Measurements from ENCODE around the gene NME7. TPM values are rescaled to one million over a fixed set of nuclear protein-coding genes. Genes with fewer than 3 reads are reported as not detected.

Gene NME7
- total RNA-seq, 1 experiment from 2014 or later: 34.2 TPM

DNA sequence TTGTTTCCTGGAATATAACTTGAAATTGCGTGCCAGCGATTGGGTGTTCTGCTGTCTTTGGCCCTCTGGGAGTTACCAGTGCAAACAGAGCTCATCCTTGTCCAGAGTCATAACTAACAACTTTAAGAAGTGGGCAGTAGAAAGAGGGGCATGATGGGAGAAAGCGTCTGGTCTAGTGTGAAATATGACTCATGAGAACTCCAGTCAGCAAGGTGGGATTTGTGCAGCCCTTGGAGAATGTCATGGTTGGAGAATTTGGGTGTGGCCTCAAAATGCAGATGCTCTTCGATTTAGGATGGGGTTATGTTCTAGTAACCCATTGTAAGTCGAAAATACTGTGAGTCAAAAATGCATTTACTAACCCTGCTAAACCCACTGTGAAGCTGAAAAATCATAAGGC lies 248.2 kb downstream of the NME7 start:
- Histone ChIP-seq H3K4me3 (ENCODE audit: low read depth, low read length, poor library complexity, severe bottlenecking) (no peak overlapping the region), H3K27me3 (replicated peaks; ENCODE audit: insufficient read depth, low read depth, low read length, poor library complexity) (no peaks in the 10 kb centered on the region), H3K36me3 (ENCODE audit: insufficient read depth, low read length, poor library complexity, severe bottlenecking) (no peaks in the 10 kb centered on the region), H3K27ac (ENCODE audit: low read depth, low read length, poor library complexity, severe bottlenecking) (no peak overlapping the region), H3K9me3 (ENCODE audit: low read depth, low read length, poor library complexity, severe bottlenecking) (no peaks in the 10 kb centered on the region), H3K4me1 (ENCODE audit: insufficient read depth, low read length, poor library complexity, severe bottlenecking) (no peaks in the 10 kb centered on the region)
- DNase-seq (ENCODE audit: low spot score): no peak
- POLR2A ChIA-PET (ENCODE audit: low non-redundant PET): no interaction called here
- TF ChIP-seq, protein P1, sequence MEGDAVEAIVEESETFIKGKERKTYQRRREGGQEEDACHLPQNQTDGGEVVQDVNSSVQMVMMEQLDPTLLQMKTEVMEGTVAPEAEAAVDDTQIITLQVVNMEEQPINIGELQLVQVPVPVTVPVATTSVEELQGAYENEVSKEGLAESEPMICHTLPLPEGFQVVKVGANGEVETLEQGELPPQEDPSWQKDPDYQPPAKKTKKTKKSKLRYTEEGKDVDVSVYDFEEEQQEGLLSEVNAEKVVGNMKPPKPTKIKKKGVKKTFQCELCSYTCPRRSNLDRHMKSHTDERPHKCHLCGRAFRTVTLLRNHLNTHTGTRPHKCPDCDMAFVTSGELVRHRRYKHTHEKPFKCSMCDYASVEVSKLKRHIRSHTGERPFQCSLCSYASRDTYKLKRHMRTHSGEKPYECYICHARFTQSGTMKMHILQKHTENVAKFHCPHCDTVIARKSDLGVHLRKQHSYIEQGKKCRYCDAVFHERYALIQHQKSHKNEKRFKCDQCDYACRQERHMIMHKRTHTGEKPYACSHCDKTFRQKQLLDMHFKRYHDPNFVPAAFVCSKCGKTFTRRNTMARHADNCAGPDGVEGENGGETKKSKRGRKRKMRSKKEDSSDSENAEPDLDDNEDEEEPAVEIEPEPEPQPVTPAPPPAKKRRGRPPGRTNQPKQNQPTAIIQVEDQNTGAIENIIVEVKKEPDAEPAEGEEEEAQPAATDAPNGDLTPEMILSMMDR (conservative IDR thresholded peaks at IDR 0.05; ENCODE audit: low read depth, low read length): no peak
- no peak for TF ChIP-seq EZH2 (IDR thresholded peaks at IDR 0.05; ENCODE audit: borderline replicate concordance, low read depth, low read length, poor library complexity, severe bottlenecking)
- BruUV-seq (replicated peaks): no TSS peak
- CTCF ChIA-PET: no interaction called here
- intact Hi-C loops (cut with micrococcal nuclease; ENCODE audit: unreplicated experiment): no loop called here

DNA sequence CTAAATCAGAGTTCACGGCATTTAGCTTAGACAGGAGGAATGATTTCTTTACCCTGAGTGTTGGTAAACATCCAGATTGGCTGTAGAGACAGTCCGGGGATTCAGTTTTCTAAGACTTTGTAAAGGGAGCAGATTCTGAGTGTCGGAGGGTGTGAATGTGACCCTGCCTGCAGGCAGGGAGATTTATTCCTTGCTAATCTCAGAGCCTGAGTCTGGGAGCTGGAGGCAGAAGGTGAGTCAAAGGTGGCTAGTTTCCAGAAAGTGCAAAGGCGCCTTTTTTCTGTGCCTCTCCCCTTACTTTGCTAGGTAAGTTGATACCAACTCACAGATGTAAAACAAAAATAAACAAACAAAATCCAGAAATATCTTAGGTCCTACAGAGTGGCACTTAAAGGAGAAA lies 249.4 kb downstream of the NME7 start:
- H3K4me1 ChIP-seq (ENCODE audit: insufficient read depth, low read length, poor library complexity, severe bottlenecking): no peaks in the 10 kb centered on the region
- no peaks in the 10 kb centered on the region for H3K9me3 ChIP-seq (ENCODE audit: low read depth, low read length, poor library complexity, severe bottlenecking)
- no peak for DNase-seq (ENCODE audit: low spot score)
- no peak for TF ChIP-seq EZH2 (IDR thresholded peaks at IDR 0.05; ENCODE audit: borderline replicate concordance, low read depth, low read length, poor library complexity, severe bottlenecking)
- H3K27ac ChIP-seq (ENCODE audit: low read depth, low read length, poor library complexity, severe bottlenecking): no peak overlapping the region
- no TSS peak for BruUV-seq (replicated peaks)
- no peak overlapping the region for H3K4me3 ChIP-seq (ENCODE audit: low read depth, low read length, poor library complexity, severe bottlenecking)
- ChIA-PET POLR2A (ENCODE audit: low non-redundant PET) (no interaction called here), CTCF (no interaction called here)
- intact Hi-C loops (cut with micrococcal nuclease; ENCODE audit: unreplicated experiment): no loop called here
- H3K36me3 ChIP-seq (ENCODE audit: insufficient read depth, low read length, poor library complexity, severe bottlenecking): no peaks in the 10 kb centered on the region
- H3K27me3 ChIP-seq (replicated peaks; ENCODE audit: insufficient read depth, low read depth, low read length, poor library complexity): no peaks in the 10 kb centered on the region

DNA sequence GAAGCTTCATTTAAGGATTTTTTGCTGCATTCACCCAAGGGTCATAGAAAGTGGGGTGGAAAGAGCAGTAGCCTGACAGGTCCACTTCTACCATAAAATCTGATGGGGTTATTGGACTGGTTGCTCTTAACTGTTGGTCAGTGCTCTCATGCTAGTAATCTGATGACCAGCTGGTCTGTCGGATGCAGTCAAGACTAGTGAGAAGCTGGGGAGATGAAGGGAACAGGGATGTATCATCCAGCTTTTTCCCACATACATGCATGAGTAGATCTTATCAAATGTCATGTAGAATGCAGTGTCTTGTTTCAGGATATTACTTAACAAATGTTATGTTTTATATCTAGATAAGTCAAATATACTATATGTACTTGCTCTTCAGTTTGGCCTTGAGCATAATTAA lies 250.0 kb downstream of the NME7 start:
- H3K4me1 ChIP-seq (ENCODE audit: insufficient read depth, low read length, poor library complexity, severe bottlenecking): no peaks in the 10 kb centered on the region
- no peak for DNase-seq (ENCODE audit: low spot score)
- CTCF ChIA-PET: no interaction called here
- H3K27ac ChIP-seq (ENCODE audit: low read depth, low read length, poor library complexity, severe bottlenecking): no peak overlapping the region
- no peaks in the 10 kb centered on the region for H3K36me3 ChIP-seq (ENCODE audit: insufficient read depth, low read length, poor library complexity, severe bottlenecking)
- H3K9me3 ChIP-seq (ENCODE audit: low read depth, low read length, poor library complexity, severe bottlenecking): no peaks in the 10 kb centered on the region
- BruUV-seq (replicated peaks): no TSS peak
- no peak for TF ChIP-seq EZH2 (IDR thresholded peaks at IDR 0.05; ENCODE audit: borderline replicate concordance, low read depth, low read length, poor library complexity, severe bottlenecking)
- TF ChIP-seq, protein P1 (conservative IDR thresholded peaks at IDR 0.05; ENCODE audit: low read depth, low read length): no peak
- intact Hi-C loops (cut with micrococcal nuclease; ENCODE audit: unreplicated experiment): no loop called here
- POLR2A ChIA-PET (ENCODE audit: low non-redundant PET): no interaction called here
- no peak overlapping the region for H3K4me3 ChIP-seq (ENCODE audit: low read depth, low read length, poor library complexity, severe bottlenecking)
- no peaks in the 10 kb centered on the region for H3K27me3 ChIP-seq (replicated peaks; ENCODE audit: insufficient read depth, low read depth, low read length, poor library complexity)

DNA sequence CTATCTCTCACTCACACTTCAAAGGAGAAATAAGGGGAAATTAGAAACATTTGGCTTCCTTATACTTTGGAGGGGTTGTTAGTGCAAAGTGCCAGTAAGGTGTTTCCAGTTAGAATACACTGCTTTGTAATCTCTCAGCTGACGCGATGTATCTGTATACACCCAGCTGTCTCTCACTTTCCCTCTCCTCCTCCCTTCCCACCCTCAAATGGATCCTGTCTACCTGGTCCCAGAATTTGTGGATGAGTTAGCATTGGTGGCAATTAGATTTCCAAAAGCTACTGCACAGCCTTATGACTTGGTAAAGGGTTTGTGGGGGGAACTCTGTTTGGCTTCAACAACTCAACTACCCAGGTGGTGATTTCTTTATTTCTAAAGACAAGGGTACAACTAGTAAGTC lies 250.6 kb downstream of the NME7 start:
- no peak overlapping the region for H3K4me3 ChIP-seq (ENCODE audit: low read depth, low read length, poor library complexity, severe bottlenecking)
- no peaks in the 10 kb centered on the region for H3K4me1 ChIP-seq (ENCODE audit: insufficient read depth, low read length, poor library complexity, severe bottlenecking)
- H3K27me3 ChIP-seq (replicated peaks; ENCODE audit: insufficient read depth, low read depth, low read length, poor library complexity): no peaks in the 10 kb centered on the region
- H3K9me3 ChIP-seq (ENCODE audit: low read depth, low read length, poor library complexity, severe bottlenecking): no peaks in the 10 kb centered on the region
- no peaks in the 10 kb centered on the region for H3K36me3 ChIP-seq (ENCODE audit: insufficient read depth, low read length, poor library complexity, severe bottlenecking)
- CTCF ChIA-PET: no interaction called here
- intact Hi-C loops (cut with micrococcal nuclease; ENCODE audit: unreplicated experiment): no loop called here
- H3K27ac ChIP-seq (ENCODE audit: low read depth, low read length, poor library complexity, severe bottlenecking): no peak overlapping the region
- BruUV-seq (replicated peaks): no TSS peak
- DNase-seq (ENCODE audit: low spot score): no peak
- no peak for TF ChIP-seq EZH2 (IDR thresholded peaks at IDR 0.05; ENCODE audit: borderline replicate concordance, low read depth, low read length, poor library complexity, severe bottlenecking)
- TF ChIP-seq, protein P1 (conservative IDR thresholded peaks at IDR 0.05; ENCODE audit: low read depth, low read length): no peak
- POLR2A ChIA-PET (ENCODE audit: low non-redundant PET): no interaction called here

Data from A673 (cell line).